Bronchial epithelial cell (primary cell): ENCODE results near the gene UBR3. TPM values are rescaled to one million over a fixed set of nuclear protein-coding genes. Genes with fewer than 3 reads are reported as not detected.

Experiments used
- DNase-seq: peaks from one replicate; pipeline ENCODE4 v3.0.0-alpha.2; 2010; ENCODE audit warnings: low read depth
- FAIRE-seq: peaks from 2 replicates; lab custom pipeline; 2011; peaks lifted over from hg19 to GRCh38; lab: Jason Lieb, UNC
- H3K27me3 ChIP-seq: 2 replicates; pipeline ENCODE4 v1.5.1; 2011; ENCODE audit warnings: low read length; ENCODE audit not compliant: control insufficient read depth, insufficient read depth
- H3K36me3 ChIP-seq: 2 replicates; pipeline ENCODE4 v1.5.1; 2011; ENCODE audit warnings: low read length; ENCODE audit not compliant: control insufficient read depth, insufficient read depth
- H3K4me3 ChIP-seq: 2 replicates; pipeline ENCODE4 v1.5.1; 2011; ENCODE audit warnings: mild to moderate bottlenecking, low read depth, low read length, control low read depth
- CTCF ChIP-seq: IDR thresholded peaks from 2 replicates; pipeline ENCODE4 v1.5.1; 2011; ENCODE audit warnings: mild to moderate bottlenecking, moderate library complexity, low read length, control low read depth, inconsistent platforms; ENCODE audit not compliant: insufficient read depth, severe bottlenecking
- total RNA-seq: library from RNA; depleted of rRNA; stranded (reverse); fragments of >200 nt; gene quantifications from 2 replicates; pipeline ENCODE4 v1.2.1, GENCODE V29; 2014

The UBR3 gene
- total RNA-seq, 1 donor from 2014 or later = 18.4 TPM

- DNase-seq (no peak), FAIRE-seq (no peak)
- Histone ChIP-seq H3K27me3 (no peaks in the 10 kb centered on the region), H3K4me3 (no peak overlapping the region), H3K36me3 (no peaks in the 10 kb centered on the region)
- TF ChIP-seq CTCF = no peak
Observed at GRCh38 chr2:170076189-170076588, 248.9 kb downstream of the UBR3 start.

- Histone ChIP-seq H3K27me3 (no peaks in the 10 kb centered on the region), H3K36me3 (no peaks in the 10 kb centered on the region), H3K4me3 (no peak overlapping the region)
- FAIRE-seq (no peak), DNase-seq (peak; percentile 8)
- TF ChIP-seq CTCF = no peak
Observed at GRCh38 chr2:170077830-170078569, 250.7 kb downstream of the UBR3 start.

- peak; percentile 50 for FAIRE-seq
Observed at GRCh38 chr2:170084820-170085491, 257.7 kb downstream of the UBR3 start.

GRCh38 chr2:170086117-170086688 is 258.9 kb downstream of the UBR3 start:
- H3K4me3 ChIP-seq = no peak overlapping the region
- H3K36me3 ChIP-seq = no peaks in the 10 kb centered on the region
- TF ChIP-seq CTCF = no peak
- FAIRE-seq (no peak), DNase-seq (no peak)
- H3K27me3 ChIP-seq = no peaks in the 10 kb centered on the region

More at GRCh38 chr2:170084820-170085491, 257.7 kb downstream of the UBR3 start:
- Histone ChIP-seq H3K36me3 (no peaks in the 10 kb centered on the region), H3K4me3 (no peak overlapping the region), H3K27me3 (no peaks in the 10 kb centered on the region)
- DNase-seq = no peak
- no peak for TF ChIP-seq CTCF

DNA sequence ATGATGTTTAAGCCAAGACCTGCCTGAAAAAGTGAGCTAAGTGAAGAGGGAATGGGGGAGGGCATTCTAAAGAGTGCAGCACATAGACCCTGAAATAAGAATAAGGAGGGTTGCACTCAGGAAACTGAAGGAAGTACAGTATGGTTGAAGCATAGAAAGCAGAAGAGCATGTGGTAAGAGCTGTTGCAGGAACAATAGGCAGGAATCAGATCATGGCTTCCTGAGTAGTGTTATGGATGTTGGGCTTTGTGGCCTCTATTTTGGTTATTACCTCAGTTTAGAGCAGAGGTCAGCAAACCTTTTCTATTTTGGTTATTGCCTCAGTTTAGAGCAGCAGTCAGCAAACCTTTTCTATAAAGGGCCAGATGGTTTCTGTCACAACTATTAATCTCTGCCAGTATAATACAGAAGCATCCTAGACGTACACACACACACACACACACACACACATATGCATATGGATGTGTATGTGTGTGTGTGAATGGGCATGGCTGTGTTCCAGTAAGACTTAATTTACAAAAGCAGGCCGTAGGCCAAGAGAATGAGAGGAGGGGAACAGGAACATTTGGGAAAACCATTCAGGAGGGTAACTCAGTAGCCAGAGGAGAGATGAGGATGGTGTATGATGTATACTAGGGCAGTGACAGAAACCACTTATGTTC is 259.6 kb downstream of the UBR3 start:
- Histone ChIP-seq H3K36me3 (no peaks in the 10 kb centered on the region), H3K4me3 (no peak overlapping the region), H3K27me3 (no peaks in the 10 kb centered on the region)
- no peak for DNase-seq
- no peak for TF ChIP-seq CTCF
- FAIRE-seq = no peak
